B cell (primary cell): Measurements from ENCODE around the gene CATSPER3. TPM values are rescaled to one million over a fixed set of nuclear protein-coding genes. Genes with fewer than 3 reads are reported as not detected.

Source experiments
- ATAC-seq: fragments of 200-7000 bp; cut with Tn5 transposase; one replicate; pipeline ENCODE4 v1.10.0; 2021; ENCODE audit warnings: low read depth, mild to moderate bottlenecking, moderate number of reproducible peaks, moderate library complexity
- CTCF ChIA-PET: fragments of 350-600 bp; sonication (Branson Sonifier 250); formaldehyde crosslinking; loops from one replicate; lab custom pipeline; 2021; ENCODE audit warnings: antibody characterized with exemption, inconsistent platforms; lab: Charles Lee
- POLR2A ChIA-PET: fragments of 350-600 bp; sonication (Branson Sonifier 250); formaldehyde crosslinking; loops from one replicate; lab custom pipeline; 2021; ENCODE audit warnings: antibody characterized with exemption; lab: Charles Lee
- DNase-seq: peaks from one replicate; pipeline ENCODE4 v3.0.0; 2013
- H2AFZ ChIP-seq: 2 replicates; pipeline ENCODE4 v1.6.1; 2012; ENCODE audit warnings: mild to moderate bottlenecking, low read depth, low read length; ENCODE audit not compliant: insufficient read depth, poor library complexity, severe bottlenecking
- H3K27ac ChIP-seq, 2 donors: 1 replicate in 1 of 2; 2 replicates in 1 of 2; pipeline ENCODE4 v1.5.1; 2012 to 2013; ENCODE audit warnings: low read length in 2 of 2, mild to moderate bottlenecking in 2 of 2, moderate library complexity in 1 of 2
- H3K27me3 ChIP-seq, 4 experiments: fragments of 200-600 bp in 1 of 4; sonication (generic) in 1 of 4; replicated peaks in 1 of 4; 1 replicate in 2 of 4; 2 replicates in 2 of 4; pipeline versions ENCODE4 v1.6.1 to v1.7.0; 2013 to 2016; ENCODE audit warnings: low read length in 3 of 4, mild to moderate bottlenecking in 2 of 4, mixed read lengths in 1 of 4, moderate library complexity in 1 of 4; ENCODE audit not compliant: insufficient read depth in 4 of 4, control insufficient read depth in 3 of 4; ENCODE audit errors: control extremely low read depth in 1 of 4
- H3K36me3 ChIP-seq, 2 experiments: replicated peaks in 1 of 2; 1 replicate in 1 of 2; 2 replicates in 1 of 2; pipeline versions ENCODE4 v1.6.1 to v1.7.1; 2013; ENCODE audit warnings: low read length in 1 of 2; ENCODE audit not compliant: insufficient read depth in 2 of 2, control insufficient read depth in 1 of 2; ENCODE audit errors: control extremely low read depth in 1 of 2, extremely low read depth in 1 of 2
- H3K4me1 ChIP-seq, 2 donors: fragments of 200-600 bp in 1 of 2; sonication (generic) in 1 of 2; 1 replicate in 1 of 2; 2 replicates in 1 of 2; pipeline versions ENCODE4 v1.5.1 to v1.6.1; 2013 to 2017; ENCODE audit warnings: low read length in 2 of 2; ENCODE audit not compliant: control insufficient read depth in 2 of 2, insufficient read depth in 2 of 2
- H3K4me2 ChIP-seq: replicated peaks from 2 replicates; pipeline ENCODE3; 2012; ENCODE audit warnings: mild to moderate bottlenecking, low read depth, low read length; ENCODE audit not compliant: poor library complexity, severe bottlenecking
- H3K4me3 ChIP-seq, 5 experiments: fragments of 200-600 bp in 1 of 5; sonication (generic) in 1 of 5; 1 replicate in 3 of 5; 2 replicates in 2 of 5; pipeline versions ENCODE4 v1.5.1 to v1.7.0; 2011 to 2016; ENCODE audit warnings: low read length in 4 of 5, mild to moderate bottlenecking in 4 of 5, low read depth in 2 of 5, control low read depth in 1 of 5, moderate library complexity in 1 of 5; ENCODE audit not compliant: insufficient read depth in 1 of 5; ENCODE audit errors: control extremely low read depth in 1 of 5, extremely low read depth in 1 of 5
- H3K79me2 ChIP-seq: fragments of 200-600 bp; sonication (generic); one replicate; pipeline ENCODE4 v1.6.0; 2016; ENCODE audit warnings: low read length; ENCODE audit not compliant: control insufficient read depth, insufficient read depth
- H3K9ac ChIP-seq: fragments of 200-600 bp; sonication (generic); 2 replicates; pipeline ENCODE4 v1.6.1; 2017; ENCODE audit warnings: mild to moderate bottlenecking, low read length, moderate library complexity
- H3K9me3 ChIP-seq, 3 donors: one replicate each; pipeline versions ENCODE4 v1.6.1 to v1.7.1; 2013; ENCODE audit warnings: low read length in 2 of 3; ENCODE audit not compliant: control insufficient read depth in 2 of 3, insufficient read depth in 1 of 3; ENCODE audit errors: control extremely low read depth in 1 of 3
- H4K20me1 ChIP-seq: 2 replicates; pipeline ENCODE4 v1.6.0; 2012; ENCODE audit warnings: mild to moderate bottlenecking, low read length; ENCODE audit not compliant: insufficient read depth, control insufficient read depth, poor library complexity, severe bottlenecking
- H3K27ac Mint-ChIP-seq: one replicate; pipeline ENCODE4 v1.8.0; 2021; ENCODE audit warnings: mixed read lengths
- H3K27me3 Mint-ChIP-seq: one replicate; pipeline ENCODE4 v1.8.0; 2021; ENCODE audit warnings: mixed read lengths
- H3K4me1 Mint-ChIP-seq: one replicate; pipeline ENCODE4 v1.8.0; 2021; ENCODE audit warnings: mixed read lengths
- H3K4me3 Mint-ChIP-seq: one replicate; pipeline ENCODE4 v1.8.0; 2021; ENCODE audit warnings: mixed read lengths
- H3K9me3 Mint-ChIP-seq: one replicate; pipeline ENCODE4 v1.8.0; 2022; ENCODE audit warnings: mixed read lengths; ENCODE audit not compliant: insufficient read depth
- EZH2 ChIP-seq: IDR thresholded peaks from 2 replicates; pipeline ENCODE4 v1.6.1; 2012; ENCODE audit warnings: borderline replicate concordance, low read depth, mild to moderate bottlenecking, moderate library complexity, low read length; ENCODE audit not compliant: insufficient read depth, poor library complexity, severe bottlenecking
- WGBS: methylation state at CpG from one replicate; pipeline ENCODE4 v1.1.5; 2013; ENCODE audit warnings: missing lambda C conversion rate; ENCODE audit not compliant: insufficient coverage; 5-methylcytosine and 5-hydroxymethylcytosine counted together
- intact Hi-C: fragments of 100-400 bp; cut with micrococcal nuclease; formaldehyde crosslinking; loops from one replicate; pipeline ENCODE4 v1.10.0; 2022
- polyA plus RNA-seq: library from polyadenylated mRNA; depleted of rRNA; stranded (reverse); fragments of >200 nt; gene quantifications from 2 replicates; pipeline ENCODE4 v1.2.3, GENCODE V29; 2012
- total RNA-seq, 2 donors: library from RNA; stranded (reverse); fragments of 120-200 nt in 1 of 2; gene quantifications; 1 replicate in 1 of 2; 2 replicates in 1 of 2; pipeline versions ENCODE4 v1.2.3 to v1.2.4, GENCODE V29; 2013 to 2022
- TF ChIP-seq, protein P1 (sequence below): fragments of 200-600 bp; IDR thresholded peaks from one replicate; pipeline ENCODE4 v1.8.0; 2022; ENCODE audit warnings: antibody characterized with exemption, mild to moderate bottlenecking

Gene CATSPER3
- total and polyA plus RNA-seq, 2 donors (not counting 1 experiment from before 2014, with no cell fraction given), result 0.79 to 1.3 TPM

DNA sequence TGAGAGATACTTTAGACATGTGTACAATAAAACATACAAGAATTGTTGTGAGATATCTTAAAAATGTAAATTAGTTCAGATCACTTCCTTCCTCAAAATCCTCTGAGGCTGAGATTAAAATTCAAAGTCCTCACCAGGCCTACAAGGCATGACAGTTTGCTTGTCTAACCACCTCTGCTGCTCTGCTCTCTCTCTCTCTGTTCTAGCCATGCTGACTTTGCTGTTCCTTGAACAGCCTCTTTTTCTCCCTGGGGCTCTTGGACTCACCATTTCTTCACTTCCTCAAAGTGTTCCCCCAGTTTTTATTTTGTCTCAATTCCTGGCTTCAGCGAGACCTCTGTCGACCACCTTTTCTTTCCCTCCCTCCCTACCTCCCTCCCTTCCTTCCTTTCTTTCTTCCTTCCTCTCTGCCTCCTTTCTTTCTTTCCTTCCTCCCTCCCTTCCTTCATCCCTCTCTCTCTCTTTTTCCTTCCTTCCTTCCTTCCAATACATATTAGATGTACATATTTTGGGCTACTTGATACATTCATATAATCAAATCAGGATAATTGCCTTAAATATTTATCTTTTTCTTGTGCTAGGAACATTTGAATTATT, 27.0 kb downstream of the CATSPER3 start:
- Mint-ChIP-seq H3K27me3 (peaks cover 4% of the 10 kb centered on the region), H3K27ac (peak overlapping the region; percentile 8), H3K4me3 (peak overlapping the region; percentile 30), H3K9me3 (peaks cover 5% of the 10 kb centered on the region), H3K4me1 (peaks cover 17% of the 10 kb centered on the region)
- Histone ChIP-seq H3K4me3 (no peak overlapping the region), H3K4me2 (peak overlapping the region; percentile 32), H3K9me3 (no peaks in the 10 kb centered on the region), H4K20me1 (no peaks in the 10 kb centered on the region), H3K36me3 (no peaks in the 10 kb centered on the region), H3K4me1 (peaks cover 10 to 11% of the 10 kb centered on the region in 2 donors), H3K9ac (peak overlapping the region; percentile 16), H3K79me2 (no peaks in the 10 kb centered on the region), H3K27ac (peak overlapping the region in 1 of 2 donors; percentile 42), H3K27me3 (no peaks in the 10 kb centered on the region), H2AFZ (no peak overlapping the region)
- ATAC-seq, result peak; percentile 57
- intact Hi-C loops, result no loop called here
- TF ChIP-seq, protein P1, sequence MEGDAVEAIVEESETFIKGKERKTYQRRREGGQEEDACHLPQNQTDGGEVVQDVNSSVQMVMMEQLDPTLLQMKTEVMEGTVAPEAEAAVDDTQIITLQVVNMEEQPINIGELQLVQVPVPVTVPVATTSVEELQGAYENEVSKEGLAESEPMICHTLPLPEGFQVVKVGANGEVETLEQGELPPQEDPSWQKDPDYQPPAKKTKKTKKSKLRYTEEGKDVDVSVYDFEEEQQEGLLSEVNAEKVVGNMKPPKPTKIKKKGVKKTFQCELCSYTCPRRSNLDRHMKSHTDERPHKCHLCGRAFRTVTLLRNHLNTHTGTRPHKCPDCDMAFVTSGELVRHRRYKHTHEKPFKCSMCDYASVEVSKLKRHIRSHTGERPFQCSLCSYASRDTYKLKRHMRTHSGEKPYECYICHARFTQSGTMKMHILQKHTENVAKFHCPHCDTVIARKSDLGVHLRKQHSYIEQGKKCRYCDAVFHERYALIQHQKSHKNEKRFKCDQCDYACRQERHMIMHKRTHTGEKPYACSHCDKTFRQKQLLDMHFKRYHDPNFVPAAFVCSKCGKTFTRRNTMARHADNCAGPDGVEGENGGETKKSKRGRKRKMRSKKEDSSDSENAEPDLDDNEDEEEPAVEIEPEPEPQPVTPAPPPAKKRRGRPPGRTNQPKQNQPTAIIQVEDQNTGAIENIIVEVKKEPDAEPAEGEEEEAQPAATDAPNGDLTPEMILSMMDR, result no peak
- TF ChIP-seq EZH2, result no peak
- WGBS, result 21% methylated on average over 2 of the region's 2 CpGs
- CTCF ChIA-PET, result no interaction called here
- DNase-seq, result peak; percentile 40
- POLR2A ChIA-PET, result no interaction called here

DNA sequence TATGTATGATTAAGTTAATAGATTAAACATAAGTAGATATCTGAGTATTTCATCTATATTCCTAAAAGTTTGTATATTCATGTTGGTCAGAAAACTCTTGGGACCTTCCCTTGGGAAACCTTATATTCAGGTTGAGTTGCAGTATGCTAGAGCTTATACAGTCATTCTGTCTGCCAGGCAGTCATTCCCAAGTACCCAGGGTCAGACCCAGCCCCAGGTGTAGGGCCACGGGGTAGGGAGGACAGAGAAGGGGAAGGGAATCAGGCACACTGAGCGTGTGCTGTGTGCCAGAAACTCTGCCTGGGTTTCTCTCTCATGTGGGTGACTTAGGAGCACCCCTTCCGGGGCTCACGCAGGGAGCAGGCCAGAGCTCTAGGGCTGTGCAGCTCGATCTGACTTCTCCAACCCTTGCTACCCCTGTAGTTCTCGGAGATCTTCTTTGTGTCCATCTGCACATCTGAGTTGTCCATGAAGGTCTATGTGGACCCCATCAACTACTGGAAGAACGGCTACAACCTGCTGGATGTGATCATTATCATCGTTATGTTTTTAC, 28.2 kb downstream of the CATSPER3 start:
- TF ChIP-seq EZH2, result no peak
- TF ChIP-seq, protein P1, result no peak
- Histone ChIP-seq H3K9ac (no peak overlapping the region), H3K27ac (no peak overlapping the region), H3K27me3 (no peaks in the 10 kb centered on the region), H3K36me3 (no peaks in the 10 kb centered on the region), H4K20me1 (no peaks in the 10 kb centered on the region), H3K4me3 (no peak overlapping the region), H2AFZ (no peak overlapping the region), H3K79me2 (no peaks in the 10 kb centered on the region), H3K4me1 (peaks cover 10 to 11% of the 10 kb centered on the region in 2 donors), H3K9me3 (no peaks in the 10 kb centered on the region), H3K4me2 (no peak overlapping the region)
- H3K27me3 Mint-ChIP-seq, result peaks cover 4% of the 10 kb centered on the region
- intact Hi-C loops, result no loop called here
- WGBS, result 95% methylated on average over 8 of the region's 8 CpGs
- H3K4me3 Mint-ChIP-seq, result no peak overlapping the region
- ChIA-PET POLR2A (no interaction called here), CTCF (no interaction called here)
- H3K4me1 Mint-ChIP-seq, result peaks cover 17% of the 10 kb centered on the region
- H3K9me3 Mint-ChIP-seq, result peaks cover 3% of the 10 kb centered on the region
- ATAC-seq, result no peak
- DNase-seq, result no peak
- H3K27ac Mint-ChIP-seq, result no peak overlapping the region
